ENCODE results near the gene CETN3.

The CETN3 gene

GRCh38 chr5:90402521-90403255 lies 6.9 kb downstream of the CETN3 start:
- no peak for TF ChIP-seq CTCF (IDR thresholded peaks at IDR 0.05; ENCODE audit: low read length, missing control alignments)

GRCh38 chr5:90399251-90399650 lies 10.3 kb downstream of the CETN3 start:
- DNase-seq (ENCODE audit: low read depth) = no peak
- TF ChIP-seq CTCF (IDR thresholded peaks at IDR 0.05; ENCODE audit: low read length, missing control alignments) = no peak
- H3K4me3 ChIP-seq (replicated peaks; ENCODE audit: low read depth, low read length) = no peak overlapping the region

More at GRCh38 chr5:90402521-90403255, 6.9 kb downstream of the CETN3 start:
- H3K4me3 ChIP-seq (replicated peaks; ENCODE audit: low read depth, low read length) = no peak overlapping the region
- no peak for DNase-seq (ENCODE audit: low read depth)

GRCh38 chr5:90398726-90399125 lies 10.8 kb downstream of the CETN3 start:
- DNase-seq (ENCODE audit: low read depth) = no peak

GRCh38 chr5:90395005-90395404 lies 14.6 kb downstream of the CETN3 start:
- no peak for DNase-seq (ENCODE audit: low read depth)
- no peak overlapping the region for H3K4me3 ChIP-seq (replicated peaks; ENCODE audit: low read depth, low read length)
- no peak for TF ChIP-seq CTCF (IDR thresholded peaks at IDR 0.05; ENCODE audit: low read length, missing control alignments)

More at GRCh38 chr5:90398726-90399125, 10.8 kb downstream of the CETN3 start:
- no peak for TF ChIP-seq CTCF (IDR thresholded peaks at IDR 0.05; ENCODE audit: low read length, missing control alignments)
- no peak overlapping the region for H3K4me3 ChIP-seq (replicated peaks; ENCODE audit: low read depth, low read length)

- DNase-seq (ENCODE audit: low read depth) = peak; percentile 29
Measured at GRCh38 chr5:90390928-90391327, 18.6 kb downstream of the CETN3 start.

GRCh38 chr5:90390326-90390725 lies 19.2 kb downstream of the CETN3 start:
- no peak for DNase-seq (ENCODE audit: low read depth)
- no peak for TF ChIP-seq CTCF (IDR thresholded peaks at IDR 0.05; ENCODE audit: low read length, missing control alignments)
- no peak overlapping the region for H3K4me3 ChIP-seq (replicated peaks; ENCODE audit: low read depth, low read length)

More at GRCh38 chr5:90390928-90391327, 18.6 kb downstream of the CETN3 start:
- H3K4me3 ChIP-seq (replicated peaks; ENCODE audit: low read depth, low read length) = no peak overlapping the region
- no peak for TF ChIP-seq CTCF (IDR thresholded peaks at IDR 0.05; ENCODE audit: low read length, missing control alignments)

GRCh38 chr5:90387508-90387907 lies 22.0 kb downstream of the CETN3 start:
- TF ChIP-seq CTCF (IDR thresholded peaks at IDR 0.05; ENCODE audit: low read length, missing control alignments) = no peak
- no peak overlapping the region for H3K4me3 ChIP-seq (replicated peaks; ENCODE audit: low read depth, low read length)
- no peak for DNase-seq (ENCODE audit: low read depth)
